HG03457 (cell line): ENCODE measurements around the gene INPP5K.
"Not testable (repeated sequence)": the region's sequence is repeated elsewhere in the genome, so short reads cannot be mapped to it uniquely, and the experiment has no call there.

Source experiments
- ATAC-seq: cut with Tn5 transposase; IDR thresholded peaks from one replicate; pipeline ENCODE4 v1.9.1; 2021; ENCODE audit warnings: moderate number of reproducible peaks; ENCODE audit not compliant: unreplicated experiment

Gene INPP5K

GRCh38 chr17:1516388-1517161 is at the start of gene INPP5K:
Gene INPP5K, minus strand, starts transcription at chr17:1516612. Its CDS starts 113 bp downstream, at chr17:1516499.
- peak; percentile 70 for ATAC-seq

GRCh38 chr17:1565877-1566276 is 49.5 kb upstream of the INPP5K start:
- ATAC-seq: no peak

- ATAC-seq: no peak
Measured at GRCh38 chr17:1563786-1564613, 47.6 kb upstream of the INPP5K start.

- not testable (repeated sequence) for ATAC-seq
Measured at GRCh38 chr17:1563471-1563785, 47.0 kb upstream of the INPP5K start.

- peak; percentile 14 for ATAC-seq
Measured at GRCh38 chr17:1562176-1562643, 45.8 kb upstream of the INPP5K start.

GRCh38 chr17:1561420-1562175 is 45.2 kb upstream of the INPP5K start:
- ATAC-seq: peak; percentile 17

GRCh38 chr17:1560858-1561355 is 44.5 kb upstream of the INPP5K start:
- ATAC-seq: no peak

- ATAC-seq: no peak
Measured at GRCh38 chr17:1560101-1560857, 43.9 kb upstream of the INPP5K start.

GRCh38 chr17:1559047-1560043 is 42.9 kb upstream of the INPP5K start:
- ATAC-seq: no peak

GRCh38 chr17:1558401-1558800 is 42.0 kb upstream of the INPP5K start:
- no peak for ATAC-seq

GRCh38 chr17:1557355-1558095 is 41.1 kb upstream of the INPP5K start:
- ATAC-seq: no peak

GRCh38 chr17:1555651-1556471 is 39.4 kb upstream of the INPP5K start:
- no peak for ATAC-seq

GRCh38 chr17:1554751-1555540 is 38.5 kb upstream of the INPP5K start:
- no peak for ATAC-seq

GRCh38 chr17:1553354-1554266 is 37.2 kb upstream of the INPP5K start:
- no peak for ATAC-seq

GRCh38 chr17:1552932-1553331 is 36.5 kb upstream of the INPP5K start:
- no peak for ATAC-seq

- no peak for ATAC-seq
Measured at GRCh38 chr17:1551741-1552140, 35.3 kb upstream of the INPP5K start.
